ENCODE measurements around the gene SIPA1L2.
A peak's percentile ranks its signal among the peaks of the same experiment; 100 is the strongest.

The SIPA1L2 gene

GRCh38 chr1:232648316-232648715, 18.4 kb upstream of the SIPA1L2 start:
- no peak for DNase-seq (ENCODE audit: low read depth)

GRCh38 chr1:232644209-232644608, 14.3 kb upstream of the SIPA1L2 start:
- DNase-seq (ENCODE audit: low read depth): no peak

- DNase-seq (ENCODE audit: low read depth): no peak
These were observed 13.3 kb upstream of the SIPA1L2 start for GRCh38 chr1:232643251-232643650.

- DNase-seq (ENCODE audit: low read depth): no peak
These were observed 11.6 kb upstream of the SIPA1L2 start for GRCh38 chr1:232641507-232641906.

- no peak for DNase-seq (ENCODE audit: low read depth)
These were observed 6.9 kb upstream of the SIPA1L2 start for GRCh38 chr1:232636799-232637198.

- DNase-seq (ENCODE audit: low read depth): no peak
These were observed 5.9 kb upstream of the SIPA1L2 start for GRCh38 chr1:232635778-232636356.

GRCh38 chr1:232635279-232635678, 5.3 kb upstream of the SIPA1L2 start:
- no peak for DNase-seq (ENCODE audit: low read depth)

- DNase-seq (ENCODE audit: low read depth): no peak
These were observed 4.2 kb upstream of the SIPA1L2 start for GRCh38 chr1:232634096-232634495.

- DNase-seq (ENCODE audit: low read depth): no peak
These were observed 912 bp upstream of the SIPA1L2 start for GRCh38 chr1:232630894-232631195.

- DNase-seq (ENCODE audit: low read depth): peak; percentile 2
These were observed 485 bp downstream of the SIPA1L2 start for GRCh38 chr1:232629250-232630046.

GRCh38 chr1:232628335-232629249, 1.3 kb downstream of the SIPA1L2 start:
- peak; percentile 10 for DNase-seq (ENCODE audit: low read depth)

GRCh38 chr1:232627645-232628334, 2.1 kb downstream of the SIPA1L2 start:
- no peak for DNase-seq (ENCODE audit: low read depth)

- DNase-seq (ENCODE audit: low read depth): no peak
These were observed 2.8 kb downstream of the SIPA1L2 start for GRCh38 chr1:232627171-232627570.

GRCh38 chr1:232626452-232626851, 3.5 kb downstream of the SIPA1L2 start:
- DNase-seq (ENCODE audit: low read depth): no peak

GRCh38 chr1:232625319-232625868, 4.5 kb downstream of the SIPA1L2 start:
- DNase-seq (ENCODE audit: low read depth): no peak

GRCh38 chr1:232624546-232625281, 5.2 kb downstream of the SIPA1L2 start:
- no peak for DNase-seq (ENCODE audit: low read depth)

GRCh38 chr1:232622981-232623380, 7.0 kb downstream of the SIPA1L2 start:
- no peak for DNase-seq (ENCODE audit: low read depth)

GRCh38 chr1:232622378-232622777, 7.6 kb downstream of the SIPA1L2 start:
- DNase-seq (ENCODE audit: low read depth): no peak

- no peak for DNase-seq (ENCODE audit: low read depth)
These were observed 8.9 kb downstream of the SIPA1L2 start for GRCh38 chr1:232621050-232621449.

- no peak for DNase-seq (ENCODE audit: low read depth)
These were observed 9.5 kb downstream of the SIPA1L2 start for GRCh38 chr1:232620356-232620969.

GRCh38 chr1:232617237-232617636, 12.7 kb downstream of the SIPA1L2 start:
- no peak for DNase-seq (ENCODE audit: low read depth)
